ENCODE data around the gene MET. TPM values are rescaled to one million over a fixed set of nuclear protein-coding genes. Genes with fewer than 3 reads are reported as not detected.

MET gene
- total RNA-seq, 1 donor from 2014 or later = 22.8 TPM

DNA sequence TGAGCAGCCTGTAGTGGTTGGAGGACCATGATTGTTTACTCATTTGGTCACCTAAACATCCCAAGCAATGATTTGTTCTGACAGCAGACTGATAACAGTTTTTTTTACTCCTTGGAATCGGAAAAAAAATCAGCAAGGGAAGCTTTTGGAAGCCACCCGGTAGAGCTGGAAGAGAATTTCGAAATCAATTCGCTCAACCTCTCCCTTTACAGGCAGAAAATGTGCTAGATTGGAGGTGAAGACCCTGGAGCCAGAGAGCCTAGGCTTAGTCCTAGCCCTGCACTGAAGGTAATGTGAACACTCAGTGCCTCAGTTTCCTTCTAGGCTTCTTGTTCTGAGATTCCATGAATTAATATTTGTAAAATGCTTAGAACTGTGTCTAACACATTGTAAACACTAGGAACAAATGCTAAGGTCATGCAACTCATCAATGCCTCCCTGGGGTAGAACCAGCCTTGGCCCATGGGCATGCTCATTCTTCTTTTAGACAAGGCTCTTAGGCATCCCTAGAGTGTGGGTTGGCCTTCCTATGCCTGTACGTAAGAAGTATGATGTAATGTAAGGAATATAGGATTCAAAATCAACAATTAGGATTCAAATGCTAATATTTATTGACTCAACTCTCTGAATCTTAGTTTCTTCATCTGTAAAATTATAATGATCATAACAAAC, 52.7 kb downstream of the MET start:
- H3K27me3 Mint-ChIP-seq (ENCODE audit: low read depth) = no peaks in the 10 kb centered on the region
- no peak overlapping the region for H3K4me3 Mint-ChIP-seq
- no peak for DNase-seq (ENCODE audit: low spot score in 2 of 2, unreplicated experiment in 2 of 2)
- TF ChIP-seq, protein P1, sequence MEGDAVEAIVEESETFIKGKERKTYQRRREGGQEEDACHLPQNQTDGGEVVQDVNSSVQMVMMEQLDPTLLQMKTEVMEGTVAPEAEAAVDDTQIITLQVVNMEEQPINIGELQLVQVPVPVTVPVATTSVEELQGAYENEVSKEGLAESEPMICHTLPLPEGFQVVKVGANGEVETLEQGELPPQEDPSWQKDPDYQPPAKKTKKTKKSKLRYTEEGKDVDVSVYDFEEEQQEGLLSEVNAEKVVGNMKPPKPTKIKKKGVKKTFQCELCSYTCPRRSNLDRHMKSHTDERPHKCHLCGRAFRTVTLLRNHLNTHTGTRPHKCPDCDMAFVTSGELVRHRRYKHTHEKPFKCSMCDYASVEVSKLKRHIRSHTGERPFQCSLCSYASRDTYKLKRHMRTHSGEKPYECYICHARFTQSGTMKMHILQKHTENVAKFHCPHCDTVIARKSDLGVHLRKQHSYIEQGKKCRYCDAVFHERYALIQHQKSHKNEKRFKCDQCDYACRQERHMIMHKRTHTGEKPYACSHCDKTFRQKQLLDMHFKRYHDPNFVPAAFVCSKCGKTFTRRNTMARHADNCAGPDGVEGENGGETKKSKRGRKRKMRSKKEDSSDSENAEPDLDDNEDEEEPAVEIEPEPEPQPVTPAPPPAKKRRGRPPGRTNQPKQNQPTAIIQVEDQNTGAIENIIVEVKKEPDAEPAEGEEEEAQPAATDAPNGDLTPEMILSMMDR (IDR thresholded peaks at IDR 0.05; ENCODE audit: unreplicated experiment) = no peak
- no peak overlapping the region for H3K27ac Mint-ChIP-seq
- no peaks in the 10 kb centered on the region for H3K9me3 Mint-ChIP-seq
- no peaks in the 10 kb centered on the region for H3K36me3 Mint-ChIP-seq
- no peaks in the 10 kb centered on the region for H3K4me1 Mint-ChIP-seq

DNA sequence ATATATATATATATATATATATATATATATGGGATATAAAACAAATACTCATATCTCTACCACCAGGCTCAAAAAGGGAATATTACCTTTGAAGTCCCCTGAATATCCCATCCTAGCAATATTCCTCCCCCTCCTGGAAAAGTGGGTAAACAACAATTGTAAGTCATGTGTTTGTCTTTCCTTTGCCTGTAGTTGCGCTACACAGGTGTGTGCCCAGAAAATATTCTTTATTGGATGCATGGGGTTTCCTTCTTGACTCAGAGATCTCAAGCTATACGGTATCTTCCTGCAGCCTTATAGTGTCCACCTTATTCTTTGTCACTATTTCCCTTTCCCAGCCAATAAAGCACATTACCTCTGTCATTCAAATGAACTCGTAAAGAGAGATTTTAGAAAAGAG, 54.2 kb downstream of the MET start:
- Mint-ChIP-seq H3K27ac (no peak overlapping the region), H3K36me3 (no peaks in the 10 kb centered on the region), H3K4me1 (no peaks in the 10 kb centered on the region), H3K27me3 (ENCODE audit: low read depth) (no peaks in the 10 kb centered on the region), H3K9me3 (no peaks in the 10 kb centered on the region), H3K4me3 (no peak overlapping the region)
- TF ChIP-seq, protein P1 (IDR thresholded peaks at IDR 0.05; ENCODE audit: unreplicated experiment) = no peak
- no peak for DNase-seq (ENCODE audit: low spot score in 2 of 2, unreplicated experiment in 2 of 2)

DNA sequence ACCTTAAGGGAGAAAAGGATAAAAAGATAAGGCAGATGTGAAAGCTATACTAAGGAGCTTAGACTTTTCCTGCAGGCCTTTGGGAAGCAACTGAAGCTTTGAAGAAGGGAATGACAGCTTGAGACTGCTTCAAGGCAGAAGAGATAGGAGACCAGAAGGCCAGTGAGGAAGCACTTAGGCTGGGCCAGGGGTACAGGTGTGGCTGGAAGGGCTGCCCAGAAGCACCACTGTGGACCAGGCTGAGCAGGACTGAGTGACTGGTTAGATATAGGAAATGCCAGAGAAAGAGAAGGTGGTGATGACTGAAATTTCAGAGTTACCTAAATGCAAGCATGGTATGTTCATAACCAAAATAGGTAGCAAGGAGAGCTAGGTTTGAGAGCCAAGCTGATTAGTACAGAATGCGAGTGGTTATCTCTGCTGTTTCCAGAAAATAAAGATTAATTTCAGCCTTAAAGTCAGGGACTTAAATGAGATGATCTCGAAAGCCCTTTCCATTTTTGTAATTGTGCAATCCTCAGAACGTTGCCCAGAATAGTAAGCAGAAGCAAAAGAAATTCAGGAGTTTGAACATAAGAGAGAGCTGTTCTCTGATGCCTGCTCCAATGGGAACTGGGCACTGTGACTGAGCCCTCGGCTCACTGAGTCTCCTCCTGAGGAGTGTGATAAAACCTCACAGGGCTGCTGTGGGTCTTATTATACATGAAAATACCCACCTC, 54.9 kb downstream of the MET start:
- TF ChIP-seq, protein P1 (IDR thresholded peaks at IDR 0.05; ENCODE audit: unreplicated experiment) = no peak
- Mint-ChIP-seq H3K27me3 (ENCODE audit: low read depth) (no peaks in the 10 kb centered on the region), H3K36me3 (no peaks in the 10 kb centered on the region), H3K4me3 (no peak overlapping the region), H3K9me3 (no peaks in the 10 kb centered on the region), H3K27ac (no peak overlapping the region), H3K4me1 (no peaks in the 10 kb centered on the region)
- DNase-seq (ENCODE audit: low spot score in 2 of 2, unreplicated experiment in 2 of 2) = no peak

DNA sequence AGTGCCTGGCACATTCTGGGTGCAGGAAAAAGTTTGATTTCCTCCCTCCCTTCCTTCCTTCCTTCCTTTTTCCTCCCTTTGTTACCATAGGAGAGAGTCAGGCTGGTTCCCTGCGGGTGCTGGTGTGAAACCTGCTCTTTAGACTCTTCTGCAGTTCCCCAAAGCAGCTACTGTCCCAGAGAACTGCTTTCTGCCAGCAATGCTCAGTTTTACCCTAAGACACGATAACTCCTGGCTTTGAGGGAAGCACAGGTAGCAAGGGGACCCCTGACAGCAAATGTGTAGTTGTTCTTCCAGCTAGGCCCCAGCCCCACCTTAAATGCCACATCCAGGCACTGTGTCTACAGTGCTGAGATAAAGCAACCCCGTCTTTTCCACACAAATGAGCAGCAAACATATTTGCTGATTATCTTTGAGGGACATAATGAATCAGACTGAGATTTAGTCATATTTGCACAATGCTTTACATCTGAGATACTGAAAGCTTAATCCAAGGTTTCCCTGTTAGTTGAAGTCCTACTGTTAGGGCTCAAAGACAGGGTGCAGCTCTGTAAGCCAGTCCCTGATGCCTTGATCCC, 55.5 kb downstream of the MET start:
- Mint-ChIP-seq H3K27ac (peak overlapping the region; percentile 17), H3K27me3 (ENCODE audit: low read depth) (no peaks in the 10 kb centered on the region)
- TF ChIP-seq, protein P1 (IDR thresholded peaks at IDR 0.05; ENCODE audit: unreplicated experiment) = no peak

DNA sequence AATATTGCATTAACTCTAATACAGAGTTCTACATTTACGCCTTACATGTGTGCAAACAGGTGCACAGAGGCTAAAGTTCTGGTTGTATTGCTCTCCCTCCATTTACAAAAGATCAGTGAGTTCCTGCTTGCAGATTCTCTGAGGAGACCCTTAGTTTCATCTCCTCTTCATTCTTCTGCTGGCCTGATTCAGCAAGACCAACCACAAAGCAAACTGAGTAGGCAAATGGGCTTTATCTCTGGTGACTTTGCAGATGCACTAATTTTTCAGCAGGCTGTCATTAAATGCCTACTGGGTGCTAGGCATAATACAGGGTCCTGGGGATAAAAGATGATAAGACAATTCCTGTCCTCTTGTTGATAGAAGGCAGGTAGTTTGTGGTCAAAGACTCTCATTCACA, 56.4 kb downstream of the MET start:
- H3K4me3 Mint-ChIP-seq = no peak overlapping the region
- DNase-seq (ENCODE audit: low spot score in 2 of 2, unreplicated experiment in 2 of 2) = no peak
- TF ChIP-seq, protein P1 (IDR thresholded peaks at IDR 0.05; ENCODE audit: unreplicated experiment) = no peak
- H3K36me3 Mint-ChIP-seq = peaks cover 2% of the 10 kb centered on the region
- H3K4me1 Mint-ChIP-seq = peaks cover 9% of the 10 kb centered on the region
- no peaks in the 10 kb centered on the region for H3K9me3 Mint-ChIP-seq
- no peak overlapping the region for H3K27ac Mint-ChIP-seq
- no peaks in the 10 kb centered on the region for H3K27me3 Mint-ChIP-seq (ENCODE audit: low read depth)

More for the DNA sequence above, 55.5 kb downstream of the MET start:
- H3K36me3 Mint-ChIP-seq = peaks cover 2% of the 10 kb centered on the region
- DNase-seq (ENCODE audit: low spot score in 2 of 2, unreplicated experiment in 2 of 2) = no peak
- H3K9me3 Mint-ChIP-seq = no peaks in the 10 kb centered on the region
- H3K4me1 Mint-ChIP-seq = peaks cover under 1% of the 10 kb centered on the region
- H3K4me3 Mint-ChIP-seq = no peak overlapping the region

Measured in mesothelial cell of epicardium (in vitro differentiated cells).